H1 (cell line): ENCODE measurements around the gene IFT25. TPM values are rescaled to one million over a fixed set of nuclear protein-coding genes. Genes with fewer than 3 reads are reported as not detected.

ENCODE experiments used
- CBX8 ChIP-seq: fragments of 300-800, 300-1000 bp; sonication (generic); IDR thresholded peaks from 2 replicates; pipeline ENCODE4 v1.7.1; 2016; ENCODE audit warnings: low read depth, low read length, borderline replicate concordance
- KDM5A ChIP-seq: fragments of 200-600 bp; IDR thresholded peaks from 2 replicates; pipeline ENCODE4 v1.7.1; 2012; ENCODE audit warnings: mild to moderate bottlenecking, low read length, inconsistent platforms, mixed read lengths
- polyA plus RNA-seq, 7 experiments: library from polyadenylated mRNA; depleted of rRNA in 3 of 7; stranded (reverse) in 5 of 7; unstranded in 2 of 7; fragments of >200 nt in 5 of 7; fragments of 200-250 nt in 2 of 7; gene quantifications; 1 replicate in 5 of 7; 2 replicates in 1 of 7; 4 replicates in 1 of 7; pipeline versions ENCODE4 v1.2.1 to v1.2.3, GENCODE V29; 2011 to 2013; ENCODE audit warnings: missing spikeins in 2 of 7, mixed read lengths in 2 of 7
- total RNA-seq: library from RNA; stranded (reverse); fragmentation: NEBNext Ultra II Directional; extraction: Animal tissue kit (Norgen Biotek cat#: 25700); gene quantifications from 2 replicates; pipeline ENCODE4 v1.2.1, GENCODE V29; 2021
- TF ChIP-seq, protein P1 (sequence below), 3 experiments: IDR thresholded peaks; 1 replicate in 2 of 3; 2 replicates in 1 of 3; pipeline versions ENCODE4 v1.5.1 to v1.6.1; 2011; ENCODE audit warnings: low read length in 3 of 3, mild to moderate bottlenecking in 3 of 3, inconsistent platforms in 2 of 3, low read depth in 1 of 3, moderate library complexity in 1 of 3; ENCODE audit not compliant: insufficient read depth in 1 of 3; ENCODE audit errors: control extremely low read depth in 1 of 3

The IFT25 gene
- total and polyA plus RNA-seq, 2 of the 8 experiments (the other 6 are each of a cell fraction or from before 2014, with no cell fraction given) = 15.0 to 36.3 TPM

DNA sequence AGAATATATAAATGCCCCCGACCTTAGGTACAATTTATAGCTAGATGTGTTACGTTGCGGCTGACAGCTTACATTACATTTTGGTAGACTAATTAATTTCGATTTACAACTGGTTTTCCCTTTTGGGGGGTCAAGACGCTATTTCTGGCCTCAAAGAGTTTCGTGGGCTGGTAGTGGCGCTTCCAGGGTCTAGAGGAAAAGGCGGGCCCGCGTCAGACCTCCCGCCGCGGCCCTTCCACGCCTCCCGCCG, 391 bp downstream of the IFT25 start (continued):
- TF ChIP-seq, protein P1, sequence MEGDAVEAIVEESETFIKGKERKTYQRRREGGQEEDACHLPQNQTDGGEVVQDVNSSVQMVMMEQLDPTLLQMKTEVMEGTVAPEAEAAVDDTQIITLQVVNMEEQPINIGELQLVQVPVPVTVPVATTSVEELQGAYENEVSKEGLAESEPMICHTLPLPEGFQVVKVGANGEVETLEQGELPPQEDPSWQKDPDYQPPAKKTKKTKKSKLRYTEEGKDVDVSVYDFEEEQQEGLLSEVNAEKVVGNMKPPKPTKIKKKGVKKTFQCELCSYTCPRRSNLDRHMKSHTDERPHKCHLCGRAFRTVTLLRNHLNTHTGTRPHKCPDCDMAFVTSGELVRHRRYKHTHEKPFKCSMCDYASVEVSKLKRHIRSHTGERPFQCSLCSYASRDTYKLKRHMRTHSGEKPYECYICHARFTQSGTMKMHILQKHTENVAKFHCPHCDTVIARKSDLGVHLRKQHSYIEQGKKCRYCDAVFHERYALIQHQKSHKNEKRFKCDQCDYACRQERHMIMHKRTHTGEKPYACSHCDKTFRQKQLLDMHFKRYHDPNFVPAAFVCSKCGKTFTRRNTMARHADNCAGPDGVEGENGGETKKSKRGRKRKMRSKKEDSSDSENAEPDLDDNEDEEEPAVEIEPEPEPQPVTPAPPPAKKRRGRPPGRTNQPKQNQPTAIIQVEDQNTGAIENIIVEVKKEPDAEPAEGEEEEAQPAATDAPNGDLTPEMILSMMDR (IDR thresholded peaks at IDR 0.05; ENCODE audit: control extremely low read depth in 1 of 3, insufficient read depth in 1 of 3, low read depth in 1 of 3, low read length in 3 of 3) = no peak
- TF ChIP-seq KDM5A (no peak), CBX8 (no peak)
- TF ChIP-seq, all 59 proteins: peak for 0
